Measurements from ENCODE around the gene PRKCB.

The PRKCB gene

GRCh38 chr16:23826528-23827045 is 9.2 kb upstream of the PRKCB start:
- DNase-seq = peak; percentile 38 to 68

GRCh38 chr16:23827057-23827456 is 8.7 kb upstream of the PRKCB start:
- TF ChIP-seq POLR2A (IDR thresholded peaks at IDR 0.05; ENCODE audit: low read length) (no peak), GATA1 (IDR thresholded peaks at IDR 0.05; ENCODE audit: low read depth, low read length) (no peak)
- DNase-seq = no peak

More at GRCh38 chr16:23826528-23827045, 9.2 kb upstream of the PRKCB start:
- TF ChIP-seq GATA1 (IDR thresholded peaks at IDR 0.05; ENCODE audit: low read depth, low read length) (no peak), POLR2A (IDR thresholded peaks at IDR 0.05; ENCODE audit: low read length) (no peak)

- no peak for DNase-seq
- TF ChIP-seq POLR2A (IDR thresholded peaks at IDR 0.05; ENCODE audit: low read length) = no peak
- TF ChIP-seq GATA1 (IDR thresholded peaks at IDR 0.05; ENCODE audit: low read depth, low read length) = no peak
These were observed 6.3 kb upstream of the PRKCB start for GRCh38 chr16:23829454-23829853.

- no peak for DNase-seq
- TF ChIP-seq GATA1 (IDR thresholded peaks at IDR 0.05; ENCODE audit: low read depth, low read length) = no peak
- TF ChIP-seq POLR2A (IDR thresholded peaks at IDR 0.05; ENCODE audit: low read length) = no peak
These were observed 5.5 kb upstream of the PRKCB start for GRCh38 chr16:23830276-23830675.

GRCh38 chr16:23832882-23833281 is 2.9 kb upstream of the PRKCB start:
- no peak for TF ChIP-seq GATA1 (IDR thresholded peaks at IDR 0.05; ENCODE audit: low read depth, low read length)
- TF ChIP-seq POLR2A (IDR thresholded peaks at IDR 0.05; ENCODE audit: low read length) = no peak
- peak; percentile 23 to 41 for DNase-seq

GRCh38 chr16:23833504-23833903 is 2.3 kb upstream of the PRKCB start:
- TF ChIP-seq POLR2A (IDR thresholded peaks at IDR 0.05; ENCODE audit: low read length) (no peak), GATA1 (IDR thresholded peaks at IDR 0.05; ENCODE audit: low read depth, low read length) (no peak)
- no peak for DNase-seq

- no peak for DNase-seq
- TF ChIP-seq GATA1 (IDR thresholded peaks at IDR 0.05; ENCODE audit: low read depth, low read length) = no peak
- no peak for TF ChIP-seq POLR2A (IDR thresholded peaks at IDR 0.05; ENCODE audit: low read length)
These were observed 1.7 kb upstream of the PRKCB start for GRCh38 chr16:23833960-23834685.

- no peak for DNase-seq
- TF ChIP-seq GATA1 (IDR thresholded peaks at IDR 0.05; ENCODE audit: low read depth, low read length) (no peak), POLR2A (IDR thresholded peaks at IDR 0.05; ENCODE audit: low read length) (no peak)
These were observed 258 bp downstream of the PRKCB start for GRCh38 chr16:23836078-23836403.

- DNase-seq = peak; percentile 48 to 49
- TF ChIP-seq POLR2A (IDR thresholded peaks at IDR 0.05; ENCODE audit: low read length) = no peak
- TF ChIP-seq GATA1 (IDR thresholded peaks at IDR 0.05; ENCODE audit: low read depth, low read length) = no peak
These were observed 875 bp downstream of the PRKCB start for GRCh38 chr16:23836404-23837311.

- DNase-seq = no peak
- TF ChIP-seq GATA1 (IDR thresholded peaks at IDR 0.05; ENCODE audit: low read depth, low read length) (no peak), POLR2A (IDR thresholded peaks at IDR 0.05; ENCODE audit: low read length) (no peak)
These were observed 1.9 kb downstream of the PRKCB start for GRCh38 chr16:23837553-23838308.

GRCh38 chr16:23838485-23839142 is 2.8 kb downstream of the PRKCB start:
- no peak for TF ChIP-seq POLR2A (IDR thresholded peaks at IDR 0.05; ENCODE audit: low read length)
- TF ChIP-seq GATA1 (IDR thresholded peaks at IDR 0.05; ENCODE audit: low read depth, low read length) = no peak
- DNase-seq = no peak

GRCh38 chr16:23840310-23840709 is 4.5 kb downstream of the PRKCB start:
- no peak for DNase-seq
- TF ChIP-seq GATA1 (IDR thresholded peaks at IDR 0.05; ENCODE audit: low read depth, low read length) (no peak), POLR2A (IDR thresholded peaks at IDR 0.05; ENCODE audit: low read length) (no peak)

- no peak for DNase-seq
- TF ChIP-seq GATA1 (IDR thresholded peaks at IDR 0.05; ENCODE audit: low read depth, low read length) (no peak), POLR2A (IDR thresholded peaks at IDR 0.05; ENCODE audit: low read length) (no peak)
These were observed 6.4 kb downstream of the PRKCB start for GRCh38 chr16:23842137-23842600.
